GM20431 (cell line): ENCODE results near the gene P4HTM.

Source experiments
- in situ Hi-C: fragments of 300-500 bp; cut with MseI, MboI; formaldehyde crosslinking; loops from one replicate; pipeline ENCODE4 v1.15.0; 2020; ENCODE audit warnings: low sequenced_read_pairs; ENCODE audit not compliant: unreplicated experiment

The P4HTM gene

GRCh38 chr3:48982686-48983085, 7.4 kb upstream of the P4HTM start:
- in situ Hi-C loops: no loop called here

GRCh38 chr3:48983096-48983495, 6.9 kb upstream of the P4HTM start:
- in situ Hi-C loops: no loop called here

GRCh38 chr3:48984663-48985062, 5.4 kb upstream of the P4HTM start:
- in situ Hi-C loops: no loop called here

- in situ Hi-C loops: no loop called here
These were observed 4.1 kb upstream of the P4HTM start for GRCh38 chr3:48985831-48986376.

GRCh38 chr3:48989126-48989795, 780 bp upstream of the P4HTM start:
- in situ Hi-C loops: no loop called here

- in situ Hi-C loops: no loop called here
These were observed 812 bp downstream of the P4HTM start for GRCh38 chr3:48990636-48991469.

- in situ Hi-C loops: no loop called here
These were observed 2.0 kb downstream of the P4HTM start for GRCh38 chr3:48991851-48992545.

- in situ Hi-C loops: no loop called here
These were observed 3.8 kb downstream of the P4HTM start for GRCh38 chr3:48993834-48994233.

- in situ Hi-C loops: no loop called here
These were observed 6.6 kb downstream of the P4HTM start for GRCh38 chr3:48996640-48997039.

GRCh38 chr3:48997102-48997635, 7.1 kb downstream of the P4HTM start:
- in situ Hi-C loops: no loop called here

- in situ Hi-C loops: no loop called here
These were observed 7.9 kb downstream of the P4HTM start for GRCh38 chr3:48997714-48998637.

- in situ Hi-C loops: no loop called here
These were observed 9.2 kb downstream of the P4HTM start for GRCh38 chr3:48999085-48999858.

- in situ Hi-C loops: no loop called here
These were observed 11.1 kb downstream of the P4HTM start for GRCh38 chr3:49001155-49001554.

- in situ Hi-C loops: no loop called here
These were observed 14.6 kb downstream of the P4HTM start for GRCh38 chr3:49004352-49005302.

GRCh38 chr3:49005303-49005680, 15.3 kb downstream of the P4HTM start:
- in situ Hi-C loops: no loop called here

- in situ Hi-C loops: no loop called here
These were observed 16.0 kb downstream of the P4HTM start for GRCh38 chr3:49005998-49006397.

GRCh38 chr3:49006408-49007067, 16.5 kb downstream of the P4HTM start:
- in situ Hi-C loops: no loop called here
